ENCODE results near the gene PDE4D.

DNA sequence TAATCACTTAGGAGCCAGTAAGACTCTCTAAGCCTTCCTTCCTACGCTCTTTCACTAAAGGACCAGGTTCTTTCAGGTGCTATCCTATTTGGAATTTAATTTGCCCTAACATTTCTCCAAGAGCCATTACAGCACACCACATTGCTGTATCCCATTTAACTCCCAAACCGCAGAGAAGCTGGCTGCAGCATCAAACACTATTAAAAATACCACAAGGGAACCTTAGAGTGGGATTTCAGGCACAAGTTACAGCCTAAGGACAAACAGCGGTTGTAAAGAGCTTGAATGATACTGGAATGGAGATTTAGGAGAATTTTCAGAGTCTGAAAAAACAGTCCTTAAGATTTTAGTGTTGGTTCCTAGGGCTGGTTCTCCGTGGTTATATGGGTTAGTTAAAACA lies 744.3 kb downstream of the PDE4D start:
- no peak for TF ChIP-seq CTCF (IDR thresholded peaks at IDR 0.05; ENCODE audit: insufficient read depth, low read depth, low read length)
- no peak for TF ChIP-seq EZH2 (IDR thresholded peaks at IDR 0.05; ENCODE audit: insufficient read depth, low read length)

Measured in astrocyte (in vitro differentiated cells and primary cell).